HG03575 (cell line): ENCODE measurements around the gene BUB3.

Experiments
- ATAC-seq: cut with Tn5 transposase; IDR thresholded peaks from one replicate; pipeline ENCODE4 v1.9.1; 2021; ENCODE audit not compliant: unreplicated experiment, insufficient number of reproducible peaks, low FRiP score; ENCODE audit errors: extremely low read depth

The BUB3 gene

GRCh38 chr10:123154092-123154710, at the start of gene BUB3:
Gene BUB3, plus strand, starts transcription at chr10:123154402. Its CDS starts 516 bp downstream, at chr10:123154918.
- peak; percentile 83 for ATAC-seq

GRCh38 chr10:123109466-123109865, 44.7 kb upstream of the BUB3 start:
- no peak for ATAC-seq

- no peak for ATAC-seq
Observed at GRCh38 chr10:123117644-123118417, 36.4 kb upstream of the BUB3 start.

GRCh38 chr10:123119081-123119480, 35.1 kb upstream of the BUB3 start:
- ATAC-seq: no peak

DNA sequence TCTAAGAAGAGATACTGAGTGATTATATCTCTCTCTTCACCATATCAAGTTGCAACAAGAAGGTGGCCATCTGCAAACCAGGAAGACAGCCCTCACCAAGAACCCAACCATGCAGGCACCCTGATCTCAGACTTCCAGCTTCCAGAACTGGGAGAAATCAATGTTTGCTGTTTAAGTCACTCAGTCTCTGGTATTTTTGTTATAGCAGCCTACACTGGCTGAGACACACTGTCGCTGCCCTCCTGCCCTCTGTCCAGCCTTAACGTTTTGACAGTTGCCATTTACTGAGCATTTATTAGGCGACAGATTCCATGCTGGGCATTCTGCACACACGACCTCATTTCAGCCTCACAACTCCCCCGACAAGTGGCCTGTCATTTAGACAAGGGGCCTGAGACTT, 28.0 kb upstream of the BUB3 start:
- ATAC-seq: no peak

GRCh38 chr10:123129618-123130271, 24.5 kb upstream of the BUB3 start:
- ATAC-seq: no peak

DNA sequence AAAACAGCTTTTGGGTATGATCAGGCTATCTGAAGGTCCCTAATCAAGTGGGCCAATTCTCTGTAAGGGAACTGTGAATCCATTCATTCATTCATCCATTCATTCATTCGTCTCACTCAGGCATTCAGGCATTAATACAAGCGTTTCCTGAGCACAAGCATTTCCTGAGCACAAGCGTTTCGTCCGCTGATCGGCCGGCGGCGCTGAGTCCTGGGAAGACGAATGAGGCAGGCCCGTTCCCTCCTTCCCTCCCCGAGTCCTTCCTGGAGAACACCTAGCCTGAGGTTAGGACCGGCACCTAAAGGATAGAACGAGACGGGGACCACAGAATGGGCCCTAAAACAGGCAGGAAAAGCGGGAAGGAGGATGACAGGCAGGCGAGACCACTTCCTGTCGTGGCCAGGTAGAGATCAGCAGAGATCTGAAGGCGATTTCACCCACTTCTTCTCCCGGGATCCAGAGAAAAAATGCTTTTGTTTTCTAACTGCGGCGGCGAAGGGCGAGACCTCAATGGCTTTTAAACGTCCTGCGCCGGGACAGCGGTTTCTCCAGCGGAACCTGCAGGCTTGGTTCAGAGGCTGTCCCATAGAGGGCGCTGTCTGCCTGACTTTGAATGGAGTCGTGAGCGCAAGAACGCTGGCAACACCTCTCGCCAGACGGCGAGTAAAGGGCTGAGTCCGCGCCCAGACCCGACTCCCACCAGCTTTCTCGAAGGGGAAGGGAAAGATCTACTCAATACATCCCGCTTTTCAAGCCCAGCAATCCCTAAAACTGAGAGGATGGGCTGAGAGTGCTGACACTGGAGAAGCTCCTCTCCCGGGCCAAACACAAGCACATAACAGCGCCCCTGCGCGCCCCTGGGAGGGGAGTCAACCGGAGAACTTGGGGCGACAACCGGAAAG, 21.4 kb upstream of the BUB3 start:
- no peak for ATAC-seq

GRCh38 chr10:123133541-123134342, 20.5 kb upstream of the BUB3 start:
- ATAC-seq: no peak

DNA sequence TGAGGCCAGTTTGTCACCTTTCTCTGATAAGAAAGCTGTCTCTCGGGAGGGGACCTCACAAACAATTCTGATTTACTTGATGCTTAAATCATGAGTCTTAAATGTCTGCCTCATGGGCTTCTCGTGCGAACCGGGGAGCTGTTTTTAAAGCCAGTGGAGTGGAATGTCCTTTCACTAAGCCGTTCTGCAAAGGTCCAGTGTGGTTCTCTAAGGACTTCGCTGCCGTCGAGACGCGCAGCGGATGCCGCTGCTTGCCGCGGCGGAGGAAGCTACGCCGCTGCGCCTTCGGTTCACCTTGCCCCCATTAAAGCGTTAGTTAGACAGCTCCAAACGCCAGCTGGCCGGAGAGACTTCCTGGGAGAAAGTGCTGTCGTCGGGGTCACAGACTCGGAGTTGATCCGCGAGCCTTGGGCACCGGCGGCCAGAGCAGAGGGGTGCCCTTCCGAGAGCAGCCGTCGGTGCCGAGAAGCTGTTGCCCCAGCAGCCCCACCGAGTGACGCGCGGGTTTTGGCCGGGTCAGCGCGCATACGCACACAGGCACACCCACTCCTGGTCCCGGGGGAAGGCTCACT, 19.8 kb upstream of the BUB3 start:
- ATAC-seq: no peak

DNA sequence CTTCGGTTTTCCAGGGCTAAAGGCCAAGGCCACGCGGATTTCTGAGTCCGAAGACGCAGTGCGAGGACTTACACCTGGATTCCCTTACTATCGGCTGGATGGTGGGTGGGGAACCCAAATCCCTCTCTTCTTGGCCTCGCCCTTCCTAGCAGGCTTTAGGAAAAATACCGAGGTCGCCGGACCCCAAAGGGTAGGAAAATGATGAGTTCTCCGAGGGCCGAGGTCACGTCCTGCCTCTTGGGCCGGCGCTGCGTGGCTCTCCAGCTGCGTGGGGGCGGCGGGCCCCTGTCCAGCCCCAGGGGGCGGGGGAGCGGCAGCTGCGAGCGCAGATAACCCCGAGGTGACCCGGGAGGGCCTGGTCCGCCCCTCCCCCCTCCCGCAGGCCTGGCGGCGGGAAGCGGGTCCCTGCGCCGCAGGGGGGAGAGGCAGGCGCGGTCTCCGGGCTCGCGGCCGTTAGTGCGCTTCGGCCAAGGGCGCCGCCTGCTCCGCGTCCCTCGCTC, 19.2 kb upstream of the BUB3 start:
- no peak for ATAC-seq

DNA sequence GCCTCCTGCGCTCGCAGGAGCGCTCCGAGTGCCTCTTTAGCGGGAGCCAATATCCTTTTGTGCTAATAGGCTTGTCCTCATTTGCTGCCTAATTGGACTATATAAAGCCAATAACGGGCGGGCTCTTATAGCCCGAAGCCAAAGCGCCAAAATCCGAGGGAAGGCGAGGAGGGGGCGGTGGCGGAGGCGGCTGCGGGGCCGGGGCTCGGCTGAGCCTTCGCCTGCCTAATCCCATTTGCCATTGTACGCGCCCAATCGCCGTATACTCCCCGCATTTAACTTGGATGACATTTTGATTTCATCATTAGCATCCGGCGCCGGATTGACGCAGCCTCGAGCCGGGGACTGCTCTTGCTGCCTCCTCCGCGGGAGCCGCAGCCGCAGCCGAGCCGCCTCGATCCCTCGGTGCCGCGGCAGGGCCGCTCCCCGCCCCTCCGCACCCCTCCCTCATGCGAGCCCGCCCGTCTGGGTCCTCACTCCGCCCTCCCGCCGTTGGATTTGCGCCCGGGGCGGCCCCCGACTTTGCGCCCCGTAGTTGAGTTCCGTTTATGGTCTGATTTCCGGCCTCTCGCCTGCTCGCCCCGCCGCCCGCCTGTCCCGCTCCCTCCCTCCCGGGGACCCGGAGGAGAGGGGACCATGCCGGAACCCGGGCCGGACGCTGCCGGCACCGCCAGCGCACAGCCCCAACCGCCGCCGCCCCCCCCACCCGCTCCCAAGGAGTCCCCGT, 18.6 kb upstream of the BUB3 start, which contains the start of gene HMX3:
HMX3 (plus strand) TSS at position 556 of the 727 bp plus-strand sequence; CDS start at position 637, 81 bp downstream.
- ATAC-seq: no peak

DNA sequence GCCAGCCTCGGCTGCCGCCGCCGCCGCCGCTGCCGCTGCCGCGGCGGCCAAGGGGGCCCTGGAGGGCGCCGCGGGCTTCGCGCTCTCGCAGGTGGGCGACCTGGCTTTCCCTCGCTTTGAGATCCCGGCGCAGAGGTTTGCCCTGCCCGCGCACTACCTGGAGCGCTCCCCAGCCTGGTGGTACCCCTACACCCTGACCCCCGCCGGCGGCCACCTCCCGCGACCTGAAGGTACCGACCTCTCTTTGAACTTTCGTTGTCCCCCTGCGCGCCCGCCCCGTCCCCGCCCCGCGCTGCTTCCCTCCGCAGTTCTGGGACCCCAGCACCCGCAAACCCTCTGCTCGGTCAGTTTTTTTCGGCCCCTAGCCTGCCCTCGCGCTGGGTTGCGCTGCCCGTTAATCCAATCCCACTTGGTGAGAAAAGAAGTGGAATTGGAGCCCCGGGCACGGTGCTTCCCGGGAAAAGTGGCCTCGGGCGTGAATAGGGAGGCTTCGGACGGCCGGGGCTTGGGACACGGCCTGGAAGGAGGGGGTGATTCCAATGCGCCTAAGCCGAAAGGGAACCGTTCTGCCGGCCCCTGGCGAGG, 17.9 kb upstream of the BUB3 start:
- no peak for ATAC-seq

DNA sequence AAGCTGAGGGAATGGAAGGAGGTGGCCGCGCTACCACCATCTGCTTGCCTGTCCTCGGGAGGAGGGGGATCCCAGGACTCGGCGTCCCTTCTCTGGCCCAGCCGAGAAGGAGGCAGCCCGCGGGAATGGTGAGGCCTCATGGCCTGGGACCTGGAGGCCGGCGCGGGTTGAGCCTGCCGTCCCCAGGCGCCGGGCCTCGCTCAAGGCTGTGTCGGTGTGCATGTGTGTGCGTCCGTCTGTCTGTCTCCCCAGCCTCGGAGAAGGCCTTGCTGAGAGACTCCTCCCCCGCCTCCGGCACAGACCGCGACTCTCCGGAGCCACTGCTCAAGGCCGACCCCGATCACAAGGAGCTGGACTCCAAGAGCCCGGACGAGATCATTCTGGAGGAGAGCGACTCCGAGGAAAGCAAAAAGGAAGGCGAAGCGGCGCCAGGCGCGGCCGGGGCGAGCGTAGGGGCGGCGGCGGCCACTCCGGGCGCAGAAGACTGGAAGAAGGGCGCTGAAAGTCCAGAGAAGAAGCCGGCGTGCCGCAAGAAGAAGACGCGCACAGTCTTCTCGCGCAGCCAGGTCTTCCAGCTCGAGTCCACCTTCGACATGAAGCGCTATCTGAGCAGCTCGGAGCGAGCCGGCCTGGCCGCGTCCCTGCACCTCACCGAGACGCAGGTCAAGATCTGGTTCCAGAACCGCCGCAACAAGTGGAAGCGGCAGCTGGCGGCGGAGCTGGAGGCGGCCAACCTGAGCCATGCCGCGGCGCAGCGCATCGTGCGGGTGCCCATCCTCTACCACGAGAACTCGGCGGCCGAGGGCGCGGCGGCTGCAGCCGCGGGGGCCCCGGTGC, 17.2 kb upstream of the BUB3 start:
- no peak for ATAC-seq

DNA sequence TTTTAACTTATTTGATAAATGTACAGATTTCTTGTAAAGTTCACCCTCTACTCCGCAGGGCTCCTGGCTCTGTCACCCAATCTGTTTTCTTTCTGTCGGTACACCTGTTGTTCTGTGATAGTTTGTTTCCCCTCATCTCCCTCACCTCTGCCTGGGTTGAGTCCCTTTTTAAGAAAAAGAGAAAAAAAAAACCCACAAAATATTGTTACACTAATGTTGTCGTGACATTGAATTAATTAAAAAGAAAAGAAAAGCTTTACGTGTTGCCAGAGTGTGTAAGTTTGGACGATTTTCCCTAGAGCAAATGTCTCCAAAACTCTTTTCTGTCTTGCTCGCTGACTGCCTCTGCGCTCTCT, 15.1 kb upstream of the BUB3 start:
- no peak for ATAC-seq

DNA sequence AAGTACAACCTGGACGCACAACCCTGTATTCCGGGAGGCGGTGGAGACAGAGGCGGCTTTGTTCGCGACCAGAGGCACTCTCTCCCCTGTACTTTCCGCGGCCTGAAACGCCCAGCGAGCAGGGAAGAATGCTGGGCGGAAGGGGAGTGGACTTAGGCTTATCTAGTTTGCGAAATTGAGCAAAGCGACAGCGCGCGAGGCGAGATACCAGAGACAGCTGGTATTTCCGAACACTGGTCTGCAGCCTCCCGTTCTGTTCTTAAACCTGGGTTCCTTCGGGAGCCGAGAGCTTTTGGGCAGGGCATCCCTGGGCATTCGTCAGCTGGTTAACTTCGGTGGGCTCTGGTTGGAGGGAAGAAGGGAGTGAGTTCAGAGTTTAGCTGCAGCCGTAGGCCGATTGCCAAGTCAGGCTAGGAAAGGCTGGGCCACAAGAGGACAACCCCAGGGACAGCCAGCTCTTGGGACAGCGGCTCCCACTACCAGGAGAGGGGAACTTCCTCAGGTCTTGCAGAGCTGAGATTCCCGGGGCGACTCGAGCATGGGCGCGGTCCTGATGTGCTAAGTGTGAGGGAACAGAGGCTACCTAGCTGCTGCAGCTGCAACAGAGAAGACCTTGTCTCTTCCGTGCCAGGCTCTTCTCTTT, 14.6 kb upstream of the BUB3 start:
- no peak for ATAC-seq
